Mucosa of stomach (tissue), 1 donor: ENCODE data around the gene ATPAF1.
"Not testable (repeated sequence)": the region's sequence is repeated elsewhere in the genome, so short reads cannot be mapped to it uniquely, and the experiment has no call there.

ENCODE experiments used
- H3K27me3 ChIP-seq: one replicate; pipeline ENCODE4 v1.7.0; 2013; ENCODE audit warnings: mild to moderate bottlenecking, low read length; ENCODE audit not compliant: control insufficient read depth, insufficient read depth
- H3K36me3 ChIP-seq: one replicate; pipeline ENCODE4 v1.7.0; 2013; ENCODE audit warnings: low read length; ENCODE audit not compliant: control insufficient read depth, insufficient read depth
- H3K4me1 ChIP-seq: one replicate; pipeline ENCODE4 v1.7.0; 2013; ENCODE audit warnings: mild to moderate bottlenecking, low read length; ENCODE audit not compliant: control insufficient read depth, insufficient read depth
- H3K4me3 ChIP-seq: one replicate; pipeline ENCODE4 v1.7.0; 2013; ENCODE audit warnings: low read length
- H3K9ac ChIP-seq: one replicate; pipeline ENCODE4 v1.7.0; 2013; ENCODE audit warnings: mild to moderate bottlenecking, low read length, moderate library complexity
- H3K9me3 ChIP-seq: one replicate; pipeline ENCODE4 v1.7.0; 2013; ENCODE audit warnings: mild to moderate bottlenecking, low read length, moderate library complexity; ENCODE audit not compliant: control insufficient read depth
- donor health status: Pancreatic carcinoma.

ATPAF1 gene, protein sequence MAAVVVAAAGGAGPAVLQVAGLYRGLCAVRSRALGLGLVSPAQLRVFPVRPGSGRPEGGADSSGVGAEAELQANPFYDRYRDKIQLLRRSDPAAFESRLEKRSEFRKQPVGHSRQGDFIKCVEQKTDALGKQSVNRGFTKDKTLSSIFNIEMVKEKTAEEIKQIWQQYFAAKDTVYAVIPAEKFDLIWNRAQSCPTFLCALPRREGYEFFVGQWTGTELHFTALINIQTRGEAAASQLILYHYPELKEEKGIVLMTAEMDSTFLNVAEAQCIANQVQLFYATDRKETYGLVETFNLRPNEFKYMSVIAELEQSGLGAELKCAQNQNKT

GRCh38 chr1:46667782-46668760 is at the start of gene ATPAF1:
ATPAF1 (minus strand) TSS chr1:46668364; CDS start chr1:46668322, 42 bp downstream.
- peaks cover 14% of the 10 kb centered on the region for H3K4me1 ChIP-seq
- peak within 1 kb of the TSS; percentile 70 for H3K4me3 ChIP-seq
- H3K27me3 ChIP-seq = no peaks in the 10 kb centered on the region
- H3K36me3 ChIP-seq = no peaks in the 10 kb centered on the region
- H3K9me3 ChIP-seq = no peaks in the 10 kb centered on the region
- H3K9ac ChIP-seq = peak within 1 kb of the TSS; percentile 81

DNA sequence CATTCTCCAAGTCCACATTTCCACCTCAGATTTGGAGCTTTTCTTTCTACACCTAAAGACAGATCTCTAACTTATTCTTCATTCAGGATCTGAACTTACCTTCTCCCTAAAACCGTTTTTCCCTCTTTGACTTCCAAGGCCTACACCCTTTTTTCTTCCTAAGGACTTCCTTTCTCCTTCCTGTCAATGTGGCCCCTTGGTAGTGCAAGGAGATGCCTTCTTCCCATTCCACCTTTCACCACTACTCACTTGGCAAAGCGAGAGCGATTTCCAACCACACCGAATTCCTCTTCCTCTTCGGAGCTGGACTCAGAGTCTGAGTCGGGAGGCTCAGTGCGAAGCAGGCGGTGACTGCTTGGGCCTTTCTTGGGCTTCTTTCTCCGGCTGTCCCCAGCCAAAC is 49.5 kb upstream of the ATPAF1 start:
- Histone ChIP-seq H3K9ac (peak overlapping the region; percentile 93), H3K27me3 (no peaks in the 10 kb centered on the region), H3K4me3 (peak overlapping the region; percentile 87), H3K9me3 (no peaks in the 10 kb centered on the region), H3K4me1 (peaks cover 44% of the 10 kb centered on the region), H3K36me3 (no peaks in the 10 kb centered on the region)

- Histone ChIP-seq H3K9ac (no peak overlapping the region), H3K36me3 (no peaks in the 10 kb centered on the region), H3K4me1 (peaks cover 42% of the 10 kb centered on the region), H3K4me3 (no peak overlapping the region), H3K9me3 (no peaks in the 10 kb centered on the region), H3K27me3 (no peaks in the 10 kb centered on the region)
Observed at GRCh38 chr1:46714976-46715375, 46.8 kb upstream of the ATPAF1 start.

DNA sequence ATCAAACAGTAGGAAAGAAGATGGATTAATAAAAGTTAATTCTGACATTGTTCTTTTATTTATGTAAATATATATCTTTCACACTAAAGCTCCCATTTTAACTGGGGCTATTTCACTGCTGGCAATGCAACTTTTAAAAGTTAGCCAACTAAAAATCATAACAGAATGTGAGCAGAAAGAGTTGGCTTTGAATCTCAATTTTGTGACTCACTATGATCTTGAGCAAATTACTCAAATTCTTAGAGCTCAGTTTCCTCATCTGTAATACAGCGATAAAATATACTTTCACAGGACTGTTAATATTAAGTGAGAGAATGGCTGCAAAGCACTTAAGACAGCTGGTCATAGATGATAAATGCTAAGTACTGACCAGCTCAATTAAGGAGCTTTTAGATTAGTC is 40.0 kb upstream of the ATPAF1 start:
- no peak overlapping the region for H3K9ac ChIP-seq
- peaks cover 6% of the 10 kb centered on the region for H3K36me3 ChIP-seq
- H3K9me3 ChIP-seq = no peaks in the 10 kb centered on the region

GRCh38 chr1:46705408-46705807 is 37.2 kb upstream of the ATPAF1 start:
- peaks cover 6% of the 10 kb centered on the region for H3K36me3 ChIP-seq
- H3K9me3 ChIP-seq = no peaks in the 10 kb centered on the region
- H3K27me3 ChIP-seq = no peaks in the 10 kb centered on the region
- H3K4me1 ChIP-seq = peaks cover 18% of the 10 kb centered on the region
- H3K4me3 ChIP-seq = no peak overlapping the region
- H3K9ac ChIP-seq = no peak overlapping the region

More for the DNA sequence above, 40.0 kb upstream of the ATPAF1 start:
- Histone ChIP-seq H3K27me3 (no peaks in the 10 kb centered on the region), H3K4me1 (peaks cover 34% of the 10 kb centered on the region), H3K4me3 (no peak overlapping the region)

- no peak overlapping the region for H3K4me3 ChIP-seq
- peaks cover 18% of the 10 kb centered on the region for H3K4me1 ChIP-seq
- H3K27me3 ChIP-seq = no peaks in the 10 kb centered on the region
- H3K36me3 ChIP-seq = peaks cover 2% of the 10 kb centered on the region
- H3K9ac ChIP-seq = no peak overlapping the region
- no peaks in the 10 kb centered on the region for H3K9me3 ChIP-seq
Observed at GRCh38 chr1:46703927-46704641, 35.9 kb upstream of the ATPAF1 start.

GRCh38 chr1:46699666-46700065 is 31.5 kb upstream of the ATPAF1 start:
- Histone ChIP-seq H3K4me1 (peaks cover 5% of the 10 kb centered on the region), H3K27me3 (no peaks in the 10 kb centered on the region), H3K4me3 (no peak overlapping the region), H3K36me3 (no peaks in the 10 kb centered on the region), H3K9ac (no peak overlapping the region), H3K9me3 (no peaks in the 10 kb centered on the region)

- no peaks in the 10 kb centered on the region for H3K27me3 ChIP-seq
- no peaks in the 10 kb centered on the region for H3K9me3 ChIP-seq
- no peak overlapping the region for H3K4me3 ChIP-seq
- H3K9ac ChIP-seq = no peak overlapping the region
- H3K4me1 ChIP-seq = no peaks in the 10 kb centered on the region
- no peaks in the 10 kb centered on the region for H3K36me3 ChIP-seq
Observed at GRCh38 chr1:46697053-46697452, 28.9 kb upstream of the ATPAF1 start.

DNA sequence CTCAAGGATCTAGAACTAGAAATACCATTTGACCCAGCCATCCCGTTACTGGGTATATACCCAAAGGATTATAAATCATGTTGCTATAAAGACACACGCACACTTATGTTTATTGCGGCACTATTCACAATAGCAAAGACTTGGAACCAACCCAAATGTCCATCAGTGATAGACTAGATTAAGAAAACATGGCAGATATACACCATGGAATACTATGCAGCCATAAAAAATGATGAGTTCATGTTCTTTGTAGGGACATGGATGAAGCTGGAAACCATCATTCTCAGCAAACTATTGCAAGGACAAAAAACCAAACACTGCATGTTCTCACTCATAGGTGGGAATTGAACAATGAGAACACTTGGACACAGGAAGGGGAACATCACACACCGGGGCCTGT is 26.5 kb upstream of the ATPAF1 start:
- not testable (repeated sequence) for H3K4me3 ChIP-seq, H3K27me3 ChIP-seq, H3K36me3 ChIP-seq, H3K9ac ChIP-seq, H3K9me3 ChIP-seq, H3K4me1 ChIP-seq

- Histone ChIP-seq H3K27me3 (no peaks in the 10 kb centered on the region), H3K9ac (no peak overlapping the region), H3K4me1 (peaks cover 8% of the 10 kb centered on the region), H3K4me3 (no peak overlapping the region), H3K9me3 (no peaks in the 10 kb centered on the region), H3K36me3 (peaks cover 5% of the 10 kb centered on the region)
Observed at GRCh38 chr1:46692811-46693770, 24.9 kb upstream of the ATPAF1 start.
